GM21381 (cell line): ENCODE measurements around the gene CHRNA7.
"Not testable (repeated sequence)": the region's sequence is repeated elsewhere in the genome, so short reads cannot be mapped to it uniquely, and the experiment has no call there.

Source experiments
- ATAC-seq: cut with Tn5 transposase; IDR thresholded peaks from one replicate; pipeline ENCODE4 v1.9.1; 2021; ENCODE audit warnings: mild to moderate bottlenecking, moderate library complexity; ENCODE audit not compliant: unreplicated experiment

CHRNA7 gene

GRCh38 chr15:32119694-32120330 lies 89.5 kb downstream of the CHRNA7 start:
- ATAC-seq: no peak

GRCh38 chr15:32120577-32121383 lies 90.5 kb downstream of the CHRNA7 start:
- no peak for ATAC-seq

GRCh38 chr15:32121384-32121695 lies 91.0 kb downstream of the CHRNA7 start:
- no peak for ATAC-seq

- ATAC-seq: no peak
These were observed 91.7 kb downstream of the CHRNA7 start for GRCh38 chr15:32122013-32122412.

- no peak for ATAC-seq
These were observed 93.2 kb downstream of the CHRNA7 start for GRCh38 chr15:32123473-32123872.

GRCh38 chr15:32124726-32125125 lies 94.4 kb downstream of the CHRNA7 start:
- ATAC-seq: no peak

GRCh38 chr15:32125595-32125994 lies 95.3 kb downstream of the CHRNA7 start:
- no peak for ATAC-seq

- no peak for ATAC-seq
These were observed 99.5 kb downstream of the CHRNA7 start for GRCh38 chr15:32129815-32130214.

- no peak for ATAC-seq
These were observed 100.5 kb downstream of the CHRNA7 start for GRCh38 chr15:32130823-32131222.

GRCh38 chr15:32131803-32132202 lies 101.5 kb downstream of the CHRNA7 start:
- no peak for ATAC-seq

GRCh38 chr15:32132859-32133258 lies 102.5 kb downstream of the CHRNA7 start:
- ATAC-seq: no peak

- ATAC-seq: no peak
These were observed 104.5 kb downstream of the CHRNA7 start for GRCh38 chr15:32134842-32135241.

GRCh38 chr15:32135335-32135734 lies 105.0 kb downstream of the CHRNA7 start:
- no peak for ATAC-seq

- not testable (repeated sequence) for ATAC-seq
These were observed 115.2 kb downstream of the CHRNA7 start for GRCh38 chr15:32145512-32145911.

GRCh38 chr15:32148833-32149555 lies 118.7 kb downstream of the CHRNA7 start:
- no peak for ATAC-seq

GRCh38 chr15:32152574-32152973 lies 122.3 kb downstream of the CHRNA7 start:
- no peak for ATAC-seq

GRCh38 chr15:32153868-32154623 lies 123.7 kb downstream of the CHRNA7 start:
- ATAC-seq: not testable (repeated sequence)

- ATAC-seq: not testable (repeated sequence)
These were observed 131.8 kb downstream of the CHRNA7 start for GRCh38 chr15:32162143-32162542.

GRCh38 chr15:32164065-32164464 lies 133.8 kb downstream of the CHRNA7 start:
- ATAC-seq: not testable (repeated sequence)

- not testable (repeated sequence) for ATAC-seq
These were observed 134.4 kb downstream of the CHRNA7 start for GRCh38 chr15:32164747-32165146.

- ATAC-seq: not testable (repeated sequence)
These were observed 135.5 kb downstream of the CHRNA7 start for GRCh38 chr15:32165775-32166174.
